Measurements from ENCODE around the gene ING1. TPM values are rescaled to one million over a fixed set of nuclear protein-coding genes. Genes with fewer than 3 reads are reported as not detected.

The ING1 gene
- total RNA-seq, 4 donors from 2014 or later, result 6.3 to 15.4 (median 8.7) TPM

GRCh38 chr13:110684388-110685056, 29.0 kb upstream of the ING1 start:
- intact Hi-C loops (cut with DNase I), result no loop called here
- Histone ChIP-seq H3K27me3 (no peaks in the 10 kb centered on the region), H3K27ac (peak overlapping the region in 2 of 4 donors; percentile 16 to 23), H3K36me3 (peaks cover 9 to 96% (median 26%) of the 10 kb centered on the region in 3 donors), H3K4me1 (no peaks in the 10 kb centered on the region), H3K9me3 (no peaks in the 10 kb centered on the region), H3K4me3 (no peak overlapping the region)
- DNase-seq, result no peak
- 82 to 93% methylated on average over 5 to 6 of the region's 8 CpGs for WGBS, 2 donors
- no peak for TF ChIP-seq POLR2A (IDR thresholded peaks at IDR 0.05)
- TF ChIP-seq CTCF (IDR thresholded peaks at IDR 0.05), result no peak

- Histone ChIP-seq H3K4me3 (no peak overlapping the region), H3K4me1 (no peaks in the 10 kb centered on the region), H3K36me3 (peaks cover 9 to 96% (median 28%) of the 10 kb centered on the region in 3 donors), H3K27ac (peak overlapping the region in 3 of 4 donors; percentile 9 to 23 (median 16)), H3K27me3 (no peaks in the 10 kb centered on the region), H3K9me3 (no peaks in the 10 kb centered on the region)
- no peak for DNase-seq
- intact Hi-C loops (cut with DNase I), result no loop called here
- WGBS, 2 donors, result 84 to 87% methylated on average over 9 to 11 of the region's 11 CpGs
- TF ChIP-seq POLR2A (IDR thresholded peaks at IDR 0.05) (no peak), CTCF (IDR thresholded peaks at IDR 0.05) (no peak)
Measured at GRCh38 chr13:110685305-110686020, 28.0 kb upstream of the ING1 start.

- 88 to 90% methylated on average over 13 to 14 of the region's 16 CpGs for WGBS, 2 donors
- Histone ChIP-seq H3K27me3 (no peaks in the 10 kb centered on the region), H3K27ac (no peak overlapping the region), H3K4me1 (no peaks in the 10 kb centered on the region), H3K36me3 (peaks cover 9 to 93% (median 23%) of the 10 kb centered on the region in 3 donors), H3K9me3 (no peaks in the 10 kb centered on the region), H3K4me3 (no peak overlapping the region)
- DNase-seq, result no peak
- TF ChIP-seq POLR2A (IDR thresholded peaks at IDR 0.05) (no peak), CTCF (IDR thresholded peaks at IDR 0.05) (no peak)
- intact Hi-C loops (cut with DNase I), result no loop called here
Measured at GRCh38 chr13:110687736-110688135, 25.8 kb upstream of the ING1 start.

GRCh38 chr13:110689041-110689440, 24.5 kb upstream of the ING1 start:
- no peak overlapping the region for H3K4me3 ChIP-seq
- peaks cover 8 to 96% (median 24%) of the 10 kb centered on the region in 3 donors for H3K36me3 ChIP-seq
- H3K27me3 ChIP-seq, result no peaks in the 10 kb centered on the region
- H3K27ac ChIP-seq, result no peak overlapping the region
- intact Hi-C loops (cut with DNase I), result no loop called here
- no peaks in the 10 kb centered on the region for H3K9me3 ChIP-seq
- 82 to 95% methylated on average over 4 to 7 of the region's 9 CpGs for WGBS, 2 donors
- no peak for DNase-seq
- no peak for TF ChIP-seq POLR2A (IDR thresholded peaks at IDR 0.05)
- no peak for TF ChIP-seq CTCF (IDR thresholded peaks at IDR 0.05)
- H3K4me1 ChIP-seq, result no peaks in the 10 kb centered on the region

- Histone ChIP-seq H3K27ac (no peak overlapping the region), H3K9me3 (no peaks in the 10 kb centered on the region), H3K36me3 (peaks cover 2 to 96% (median 24%) of the 10 kb centered on the region in 3 donors), H3K27me3 (no peaks in the 10 kb centered on the region), H3K4me1 (no peaks in the 10 kb centered on the region), H3K4me3 (no peak overlapping the region)
- no peak for TF ChIP-seq POLR2A (IDR thresholded peaks at IDR 0.05)
- TF ChIP-seq CTCF (IDR thresholded peaks at IDR 0.05), result no peak
- intact Hi-C loops (cut with DNase I), result no loop called here
- 89 to 97% methylated on average over 12 of the region's 12 CpGs for WGBS, 2 donors
- no peak for DNase-seq
Measured at GRCh38 chr13:110689711-110690110, 23.8 kb upstream of the ING1 start.

Data from esophagus squamous epithelium (tissue), 5 donors.